A673 (cell line): Measurements from ENCODE around the gene SURF6. TPM values are rescaled to one million over a fixed set of nuclear protein-coding genes. Genes with fewer than 3 reads are reported as not detected.
"Not testable (repeated sequence)": the region's sequence is repeated elsewhere in the genome, so short reads cannot be mapped to it uniquely, and the experiment has no call there.

ENCODE experiments used
- BruUV-seq: library from RNA; stranded (reverse); fragments of 400-500 nt; replicated peaks from 2 replicates; lab custom pipeline; 2021; lab: Mats Ljungman, UMichigan
- CTCF ChIA-PET: fragments of 300-600 bp; sonication (Branson Sonifier 250); formaldehyde crosslinking; loops from one replicate; lab custom pipeline; 2022; ENCODE audit warnings: antibody characterized with exemption; lab: Charles Lee
- POLR2A ChIA-PET: fragments of 300-600 bp; sonication (Branson Sonifier 250); formaldehyde crosslinking; loops from one replicate; lab custom pipeline; 2022; ENCODE audit warnings: antibody characterized with exemption; ENCODE audit not compliant: low non-redundant PET; lab: Charles Lee
- DNase-seq: peaks from one replicate; pipeline ENCODE4 v3.0.0-alpha.2; 2015; ENCODE audit warnings: low spot score
- H3K27ac ChIP-seq: fragments of 200-600 bp; sonication (generic); 2 replicates; pipeline ENCODE4 v1.5.1; 2016; ENCODE audit warnings: mixed run types, low read depth, mild to moderate bottlenecking, mixed read lengths, antibody characterized with exemption, low read length; ENCODE audit not compliant: poor library complexity, severe bottlenecking
- H3K27me3 ChIP-seq: fragments of 200-600 bp; sonication (generic); replicated peaks from 2 replicates; pipeline ENCODE4 v1.6.1; 2017; ENCODE audit warnings: mixed run types, low read depth, mild to moderate bottlenecking, mixed read lengths, antibody characterized with exemption, low read length; ENCODE audit not compliant: insufficient read depth, poor library complexity
- H3K36me3 ChIP-seq: fragments of 200-600 bp; sonication (generic); 2 replicates; pipeline ENCODE4 v1.6.1; 2016; ENCODE audit warnings: mixed run types, mild to moderate bottlenecking, mixed read lengths, antibody characterized with exemption, low read length; ENCODE audit not compliant: insufficient read depth, poor library complexity, severe bottlenecking
- H3K4me1 ChIP-seq: fragments of 200-600 bp; sonication (generic); 2 replicates; pipeline ENCODE4 v1.6.1; 2017; ENCODE audit warnings: mixed run types, mild to moderate bottlenecking, mixed read lengths, antibody characterized with exemption, low read length; ENCODE audit not compliant: insufficient read depth, poor library complexity, severe bottlenecking
- H3K4me3 ChIP-seq: fragments of 200-600 bp; sonication (generic); 2 replicates; pipeline ENCODE4 v1.5.1; 2016; ENCODE audit warnings: low read depth, mixed run types, mild to moderate bottlenecking, mixed read lengths, low read length; ENCODE audit not compliant: poor library complexity, severe bottlenecking
- H3K9me3 ChIP-seq: fragments of 200-600 bp; sonication (generic); 2 replicates; pipeline ENCODE4 v1.6.1; 2016; ENCODE audit warnings: mixed run types, low read depth, mild to moderate bottlenecking, mixed read lengths, antibody characterized with exemption, low read length; ENCODE audit not compliant: poor library complexity, severe bottlenecking
- EZH2 ChIP-seq: fragments of 200-600 bp; sonication (generic); IDR thresholded peaks from 2 replicates; pipeline ENCODE4 v1.6.1; 2017; ENCODE audit warnings: borderline replicate concordance, low read depth, mild to moderate bottlenecking, mixed read lengths, antibody characterized with exemption, low read length; ENCODE audit not compliant: poor library complexity, severe bottlenecking
- intact Hi-C: fragments of 100-400 bp; cut with micrococcal nuclease; formaldehyde crosslinking; loops from one replicate; pipeline ENCODE4 v1.10.0; 2022; ENCODE audit not compliant: unreplicated experiment
- total RNA-seq: library from RNA; stranded (reverse); gene quantifications from 2 replicates; pipeline ENCODE4 v1.2.3, GENCODE V29; 2021
- TF ChIP-seq, protein P1 (sequence below): fragments of 300-800, 200-600 bp; sonication (generic); conservative IDR thresholded peaks from 2 replicates; pipeline ENCODE4 v1.5.1; 2017; ENCODE audit warnings: low read depth, mild to moderate bottlenecking, antibody characterized with exemption, low read length, moderate library complexity, mixed read lengths

The SURF6 gene
- total RNA-seq, 1 experiment from 2014 or later: 36.6 TPM

DNA sequence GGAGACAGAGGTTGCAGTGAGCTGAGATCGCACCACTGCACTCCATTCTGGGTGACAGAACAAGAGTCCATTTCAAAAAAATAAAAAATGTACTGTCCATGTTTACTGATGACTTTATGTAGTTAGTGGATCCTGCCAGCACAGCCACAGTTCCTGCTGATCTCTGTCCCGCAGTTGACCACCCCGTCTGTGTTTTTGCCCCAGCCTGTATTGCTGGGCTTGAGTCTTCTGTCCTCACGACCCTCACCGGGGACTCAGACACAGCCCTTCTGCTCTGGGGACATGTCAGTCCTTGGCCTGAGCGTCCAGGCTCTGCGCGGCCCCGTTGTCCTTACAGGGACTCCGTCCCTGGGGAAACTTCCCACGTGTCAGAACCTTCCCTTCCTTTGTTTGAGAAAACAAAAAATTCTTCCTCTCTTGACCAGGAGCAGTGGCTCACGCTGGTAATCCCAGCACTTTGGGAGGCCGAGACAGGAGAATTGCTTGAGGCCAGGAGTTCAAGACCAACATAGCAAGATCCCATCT is 14.5 kb downstream of the SURF6 start:
- POLR2A ChIA-PET: no interaction called here
- H3K4me1 ChIP-seq: no peaks in the 10 kb centered on the region
- no peaks in the 10 kb centered on the region for H3K36me3 ChIP-seq
- no peak overlapping the region for H3K27ac ChIP-seq
- H3K4me3 ChIP-seq: no peak overlapping the region
- CTCF ChIA-PET: no interaction called here
- no peak for TF ChIP-seq EZH2
- TF ChIP-seq, protein P1, sequence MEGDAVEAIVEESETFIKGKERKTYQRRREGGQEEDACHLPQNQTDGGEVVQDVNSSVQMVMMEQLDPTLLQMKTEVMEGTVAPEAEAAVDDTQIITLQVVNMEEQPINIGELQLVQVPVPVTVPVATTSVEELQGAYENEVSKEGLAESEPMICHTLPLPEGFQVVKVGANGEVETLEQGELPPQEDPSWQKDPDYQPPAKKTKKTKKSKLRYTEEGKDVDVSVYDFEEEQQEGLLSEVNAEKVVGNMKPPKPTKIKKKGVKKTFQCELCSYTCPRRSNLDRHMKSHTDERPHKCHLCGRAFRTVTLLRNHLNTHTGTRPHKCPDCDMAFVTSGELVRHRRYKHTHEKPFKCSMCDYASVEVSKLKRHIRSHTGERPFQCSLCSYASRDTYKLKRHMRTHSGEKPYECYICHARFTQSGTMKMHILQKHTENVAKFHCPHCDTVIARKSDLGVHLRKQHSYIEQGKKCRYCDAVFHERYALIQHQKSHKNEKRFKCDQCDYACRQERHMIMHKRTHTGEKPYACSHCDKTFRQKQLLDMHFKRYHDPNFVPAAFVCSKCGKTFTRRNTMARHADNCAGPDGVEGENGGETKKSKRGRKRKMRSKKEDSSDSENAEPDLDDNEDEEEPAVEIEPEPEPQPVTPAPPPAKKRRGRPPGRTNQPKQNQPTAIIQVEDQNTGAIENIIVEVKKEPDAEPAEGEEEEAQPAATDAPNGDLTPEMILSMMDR: no peak
- H3K9me3 ChIP-seq: no peaks in the 10 kb centered on the region
- no peak for DNase-seq
- intact Hi-C loops: no loop called here
- BruUV-seq: no TSS peak
- H3K27me3 ChIP-seq: no peaks in the 10 kb centered on the region

DNA sequence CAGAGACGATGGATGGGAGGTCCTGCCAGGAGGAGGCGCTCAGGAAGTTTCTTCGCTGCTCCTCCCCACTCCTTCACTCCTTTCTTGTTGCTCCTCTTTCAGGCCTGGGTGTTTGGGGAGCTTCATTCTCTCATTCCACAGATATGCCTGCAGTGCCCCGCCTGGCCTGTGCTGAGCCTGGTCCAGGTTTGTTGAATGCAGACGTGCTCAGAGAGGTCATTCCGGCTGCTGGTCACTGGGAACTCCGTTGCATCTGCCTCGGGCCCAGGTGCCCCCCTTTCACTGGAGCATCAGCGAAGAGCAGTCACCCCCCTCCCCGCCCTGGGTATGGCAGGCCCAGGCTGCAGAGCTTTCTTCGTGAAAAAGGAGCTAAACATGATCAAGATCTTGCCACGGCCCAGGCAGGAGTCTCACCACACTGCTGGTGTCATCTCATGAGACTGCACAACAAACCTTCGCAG is 15.5 kb downstream of the SURF6 start:
- CTCF ChIA-PET: no interaction called here
- H3K27ac ChIP-seq: no peak overlapping the region
- no peaks in the 10 kb centered on the region for H3K4me1 ChIP-seq
- no TSS peak for BruUV-seq
- no peaks in the 10 kb centered on the region for H3K27me3 ChIP-seq
- H3K4me3 ChIP-seq: no peak overlapping the region
- DNase-seq: no peak
- intact Hi-C loops: no loop called here
- POLR2A ChIA-PET: no interaction called here
- no peak for TF ChIP-seq EZH2
- TF ChIP-seq, protein P1: no peak
- H3K9me3 ChIP-seq: no peaks in the 10 kb centered on the region
- H3K36me3 ChIP-seq: no peaks in the 10 kb centered on the region

DNA sequence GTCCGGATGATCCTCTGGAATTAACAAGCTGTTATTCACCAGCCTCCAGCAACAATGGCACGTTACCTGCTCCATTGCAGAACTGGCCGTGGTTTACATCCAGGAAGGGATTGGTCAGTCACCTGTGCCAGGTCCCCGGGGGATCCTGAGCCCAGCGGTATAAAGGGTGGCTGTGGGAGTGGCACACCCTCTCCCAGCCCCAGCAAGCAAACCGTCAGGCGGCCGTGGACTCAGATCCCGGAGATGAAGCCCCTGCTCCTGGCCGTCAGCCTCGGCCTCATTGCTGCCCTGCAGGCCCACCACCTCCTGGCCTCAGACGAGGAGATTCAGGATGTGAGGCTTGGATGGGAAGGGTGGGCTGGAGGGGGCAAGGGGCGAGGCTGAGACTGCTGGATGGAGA is 18.4 kb downstream of the SURF6 start:
- CTCF ChIA-PET, H3K27me3 ChIP-seq, BruUV-seq, H3K4me1 ChIP-seq, intact Hi-C loops, DNase-seq, POLR2A ChIA-PET, H3K4me3 ChIP-seq, H3K27ac ChIP-seq, H3K9me3 ChIP-seq, H3K36me3 ChIP-seq: not testable (repeated sequence)

DNA sequence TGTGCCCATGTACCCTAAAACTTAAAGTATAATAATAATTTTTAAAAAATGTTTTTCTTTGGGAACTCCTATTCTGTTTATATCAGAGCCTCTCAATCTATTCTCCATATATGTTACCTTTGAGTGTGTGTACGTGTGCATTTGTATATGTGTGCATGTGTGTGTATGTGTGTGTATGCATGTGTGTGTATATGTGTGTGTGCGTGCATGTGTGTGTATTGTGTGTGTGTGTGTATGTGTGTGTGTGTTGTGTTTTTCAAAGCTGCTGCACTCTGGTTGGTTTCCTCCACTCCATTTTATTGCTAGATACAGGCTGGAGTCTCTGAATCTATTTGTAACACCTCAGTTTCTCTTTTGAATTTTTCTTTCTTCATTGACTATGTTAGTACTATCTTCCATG is 20.0 kb downstream of the SURF6 start:
- no peaks in the 10 kb centered on the region for H3K9me3 ChIP-seq
- POLR2A ChIA-PET: no interaction called here
- no peak overlapping the region for H3K27ac ChIP-seq
- H3K4me3 ChIP-seq: no peak overlapping the region
- CTCF ChIA-PET: no interaction called here
- H3K27me3 ChIP-seq: no peaks in the 10 kb centered on the region
- no peaks in the 10 kb centered on the region for H3K36me3 ChIP-seq
- H3K4me1 ChIP-seq: no peaks in the 10 kb centered on the region
- intact Hi-C loops: no loop called here
- BruUV-seq: no TSS peak
- no peak for DNase-seq
- no peak for TF ChIP-seq EZH2
- TF ChIP-seq, protein P1: no peak
